Gastrocnemius medialis (tissue), 4 donors: Measurements from ENCODE around the gene KCNAB2. TPM values are rescaled to one million over a fixed set of nuclear protein-coding genes. Genes with fewer than 3 reads are reported as not detected.

Source experiments
- ATAC-seq, 2 donors: fragments of 150-250 bp; one replicate each; pipeline ENCODE4 v1.9.1; 2016
- DNase-seq, 2 donors: peaks; one replicate each; pipeline ENCODE4 v3.0.0-alpha.2; 2019
- H3K27ac ChIP-seq, 4 donors: fragments of 200-600 bp; sonication (generic); 1 replicate in 1 of 4; 2 replicates in 3 of 4; pipeline ENCODE4 v1.5.1; 2016 to 2018; ENCODE audit warnings: mild to moderate bottlenecking in 2 of 4, moderate library complexity in 1 of 4
- H3K27me3 ChIP-seq, 3 donors: fragments of 200-600 bp; sonication (generic) in 2 of 3; 1 replicate in 1 of 3; 2 replicates in 2 of 3; pipeline versions ENCODE4 v1.5.1 to v1.6.0; 2016 to 2019; ENCODE audit warnings: mild to moderate bottlenecking in 1 of 3, moderate library complexity in 1 of 3
- H3K36me3 ChIP-seq, 2 donors: fragments of 200-600 bp; sonication (generic) in 1 of 2; one replicate each; pipeline ENCODE4 v1.5.1; 2017 to 2018
- H3K4me1 ChIP-seq, 2 donors: fragments of 200-600 bp; sonication (generic) in 1 of 2; one replicate each; pipeline ENCODE4 v1.5.1; 2016 to 2017; ENCODE audit warnings: mild to moderate bottlenecking in 2 of 2
- H3K4me3 ChIP-seq, 4 donors: fragments of 200-600 bp; sonication (generic) in 3 of 4; 1 replicate in 1 of 4; 2 replicates in 3 of 4; pipeline ENCODE4 v1.5.1; 2016 to 2019; ENCODE audit warnings: mild to moderate bottlenecking in 2 of 4
- H3K9me3 ChIP-seq, 3 donors: fragments of 200-600 bp; sonication (generic) in 2 of 3; 1 replicate in 1 of 3; 2 replicates in 2 of 3; pipeline ENCODE4 v1.5.1; 2016 to 2019
- POLR2A ChIP-seq, 2 donors: fragments of 450-650 bp; IDR thresholded peaks; one replicate each; pipeline ENCODE4 v1.6.1; 2017; ENCODE audit warnings: antibody characterized with exemption in 2 of 2, mild to moderate bottlenecking in 2 of 2, moderate library complexity in 2 of 2
- in situ Hi-C, 4 donors: fragments of 200-750 bp; cut with MboI; loops; one replicate each; pipeline versions ENCODE4 v1.15.0 to v1.8.0; 2017; ENCODE audit warnings: low sequenced_read_pairs in 4 of 4
- intact Hi-C: fragments of 100-400 bp; cut with DNase I; formaldehyde crosslinking; loops from one replicate; pipeline ENCODE4 v1.15.1; 2023; ENCODE audit warnings: low total_unique reads
- total RNA-seq, 4 donors: library from RNA; depleted of rRNA; stranded (reverse); fragments of >200 nt; gene quantifications; one replicate each; pipeline versions ENCODE4 v1.1.0 to v1.2.3, GENCODE V29; 2016
- TF ChIP-seq, protein P1 (sequence below), 5 experiments: fragments of 450-650 bp in 3 of 5; fragments of 200-600 bp in 2 of 5; sonication (generic) in 2 of 5; IDR thresholded peaks in 4 of 5; conservative IDR thresholded peaks in 1 of 5; 1 replicate in 4 of 5; 2 replicates in 1 of 5; pipeline ENCODE4 v1.5.1; 2016 to 2019; ENCODE audit warnings: antibody characterized with exemption in 5 of 5, mild to moderate bottlenecking in 3 of 5, moderate library complexity in 3 of 5

The KCNAB2 gene
- total RNA-seq, 4 donors from 2014 or later: 2.8 to 7.8 (median 4.5) TPM

GRCh38 chr1:6107409-6108356 is 62.0 kb downstream of the KCNAB2 start:
- DNase-seq: no peak
- intact Hi-C loops: no loop called here
- TF ChIP-seq POLR2A (IDR thresholded peaks at IDR 0.05): no peak
- TF ChIP-seq, protein P1, sequence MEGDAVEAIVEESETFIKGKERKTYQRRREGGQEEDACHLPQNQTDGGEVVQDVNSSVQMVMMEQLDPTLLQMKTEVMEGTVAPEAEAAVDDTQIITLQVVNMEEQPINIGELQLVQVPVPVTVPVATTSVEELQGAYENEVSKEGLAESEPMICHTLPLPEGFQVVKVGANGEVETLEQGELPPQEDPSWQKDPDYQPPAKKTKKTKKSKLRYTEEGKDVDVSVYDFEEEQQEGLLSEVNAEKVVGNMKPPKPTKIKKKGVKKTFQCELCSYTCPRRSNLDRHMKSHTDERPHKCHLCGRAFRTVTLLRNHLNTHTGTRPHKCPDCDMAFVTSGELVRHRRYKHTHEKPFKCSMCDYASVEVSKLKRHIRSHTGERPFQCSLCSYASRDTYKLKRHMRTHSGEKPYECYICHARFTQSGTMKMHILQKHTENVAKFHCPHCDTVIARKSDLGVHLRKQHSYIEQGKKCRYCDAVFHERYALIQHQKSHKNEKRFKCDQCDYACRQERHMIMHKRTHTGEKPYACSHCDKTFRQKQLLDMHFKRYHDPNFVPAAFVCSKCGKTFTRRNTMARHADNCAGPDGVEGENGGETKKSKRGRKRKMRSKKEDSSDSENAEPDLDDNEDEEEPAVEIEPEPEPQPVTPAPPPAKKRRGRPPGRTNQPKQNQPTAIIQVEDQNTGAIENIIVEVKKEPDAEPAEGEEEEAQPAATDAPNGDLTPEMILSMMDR (IDR thresholded peaks at IDR 0.05 in 4 of 5, conservative IDR thresholded peaks at IDR 0.05 in 1 of 5): no peak

DNA sequence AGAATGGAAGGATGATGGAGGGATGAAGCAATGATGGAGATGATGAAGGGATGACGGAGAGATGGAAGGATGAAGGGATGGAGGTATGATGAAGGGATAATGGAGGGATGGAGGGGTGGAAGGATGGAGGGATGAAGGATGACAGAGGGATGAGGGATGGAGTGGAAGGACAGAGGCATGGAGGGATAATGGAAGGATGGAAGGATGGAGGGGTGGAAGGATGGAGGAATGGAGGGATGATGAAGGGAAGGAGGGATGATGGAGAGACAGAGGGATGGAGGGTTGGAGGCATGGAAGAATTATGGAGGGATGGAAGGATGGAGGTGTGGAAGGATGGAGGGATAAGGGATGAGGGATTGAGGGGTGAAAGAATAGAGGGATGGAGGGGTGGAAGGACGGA is 62.8 kb downstream of the KCNAB2 start:
- Histone ChIP-seq H3K27ac (no peak overlapping the region), H3K36me3 (no peaks in the 10 kb centered on the region), H3K4me3 (no peak overlapping the region), H3K27me3 (peaks cover 12 to 31% (median 14%) of the 10 kb centered on the region in 3 donors), H3K4me1 (no peaks in the 10 kb centered on the region), H3K9me3 (no peaks in the 10 kb centered on the region)
- no peak for TF ChIP-seq POLR2A (IDR thresholded peaks at IDR 0.05)
- TF ChIP-seq, protein P1 (IDR thresholded peaks at IDR 0.05 in 4 of 5, conservative IDR thresholded peaks at IDR 0.05 in 1 of 5): no peak
- in situ Hi-C loops (no loop called here), intact Hi-C loops (no loop called here)
- ATAC-seq (no peak), DNase-seq (no peak)

More at GRCh38 chr1:6107409-6108356, 62.0 kb downstream of the KCNAB2 start:
- in situ Hi-C loops: no loop called here
- no peaks in the 10 kb centered on the region for H3K9me3 ChIP-seq
- no peak for ATAC-seq
- no peak overlapping the region for H3K27ac ChIP-seq
- no peaks in the 10 kb centered on the region for H3K4me1 ChIP-seq
- peaks cover 8 to 39% (median 15%) of the 10 kb centered on the region in 3 donors for H3K27me3 ChIP-seq
- no peaks in the 10 kb centered on the region for H3K36me3 ChIP-seq
- no peak overlapping the region for H3K4me3 ChIP-seq

- ATAC-seq (no peak), DNase-seq (no peak)
- H3K4me3 ChIP-seq: no peak overlapping the region
- intact Hi-C loops: no loop called here
- in situ Hi-C loops: no loop called here
- no peak for TF ChIP-seq POLR2A (IDR thresholded peaks at IDR 0.05)
- TF ChIP-seq, protein P1 (IDR thresholded peaks at IDR 0.05 in 4 of 5, conservative IDR thresholded peaks at IDR 0.05 in 1 of 5): no peak
- no peaks in the 10 kb centered on the region for H3K9me3 ChIP-seq
- H3K4me1 ChIP-seq: no peaks in the 10 kb centered on the region
- no peaks in the 10 kb centered on the region for H3K36me3 ChIP-seq
- H3K27me3 ChIP-seq: peaks cover 8 to 25% (median 8%) of the 10 kb centered on the region in 3 donors
- no peak overlapping the region for H3K27ac ChIP-seq
These were observed 63.4 kb downstream of the KCNAB2 start for GRCh38 chr1:6108937-6109614.

DNA sequence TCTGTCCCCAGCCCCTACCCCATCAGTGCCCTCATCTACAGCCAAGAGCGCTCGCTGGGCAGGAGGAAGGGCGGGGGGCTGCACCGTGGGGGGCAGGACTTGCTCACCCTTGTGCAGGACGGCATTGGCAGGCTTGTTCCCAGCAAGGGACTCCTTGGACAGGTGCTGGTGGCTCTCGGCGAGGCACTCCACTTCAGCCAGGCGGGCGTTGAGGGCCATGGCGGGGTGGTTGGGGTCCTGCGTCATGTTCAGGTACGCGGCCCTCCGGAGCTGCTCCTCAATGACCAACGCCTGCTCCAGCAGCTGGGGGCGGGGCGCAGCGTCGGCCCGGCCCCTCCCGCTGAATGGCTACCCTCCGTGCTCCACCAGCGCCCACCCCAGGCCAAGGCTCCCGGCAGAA is 64.0 kb downstream of the KCNAB2 start:
- no peak for ATAC-seq
- no peaks in the 10 kb centered on the region for H3K9me3 ChIP-seq
- no peaks in the 10 kb centered on the region for H3K4me1 ChIP-seq
- intact Hi-C loops (no loop called here), in situ Hi-C loops (no loop called here)
- H3K4me3 ChIP-seq: no peak overlapping the region
- H3K27me3 ChIP-seq: peaks cover 7 to 22% (median 8%) of the 10 kb centered on the region in 3 donors
- no peaks in the 10 kb centered on the region for H3K36me3 ChIP-seq
- DNase-seq: no peak
- no peak overlapping the region for H3K27ac ChIP-seq
- TF ChIP-seq, protein P1 (IDR thresholded peaks at IDR 0.05 in 4 of 5, conservative IDR thresholded peaks at IDR 0.05 in 1 of 5): no peak
- no peak for TF ChIP-seq POLR2A (IDR thresholded peaks at IDR 0.05)
